ENCODE measurements around the gene GINS3.

GINS3 gene

GRCh38 chr16:58392215-58393137 is at the start of gene GINS3:
GINS3 (plus strand) TSS chr16:58392471; CDS start chr16:58392602, 131 bp downstream.
- in situ Hi-C loops (cut with MboI; ENCODE audit: low sequenced_read_pairs): no loop called here

GRCh38 chr16:58343562-58343961 is 48.7 kb upstream of the GINS3 start:
- in situ Hi-C loops (cut with MboI; ENCODE audit: low sequenced_read_pairs): loop anchor here (25.0 kb wide), 2 partner anchors 319 to 419 kb away; no protein-coding TSS in a partner anchor

GRCh38 chr16:58345574-58346354 is 46.5 kb upstream of the GINS3 start:
- in situ Hi-C loops (cut with MboI; ENCODE audit: low sequenced_read_pairs): loop anchor here (25.0 kb wide), 2 partner anchors 317 to 417 kb away; no protein-coding TSS in a partner anchor

DNA sequence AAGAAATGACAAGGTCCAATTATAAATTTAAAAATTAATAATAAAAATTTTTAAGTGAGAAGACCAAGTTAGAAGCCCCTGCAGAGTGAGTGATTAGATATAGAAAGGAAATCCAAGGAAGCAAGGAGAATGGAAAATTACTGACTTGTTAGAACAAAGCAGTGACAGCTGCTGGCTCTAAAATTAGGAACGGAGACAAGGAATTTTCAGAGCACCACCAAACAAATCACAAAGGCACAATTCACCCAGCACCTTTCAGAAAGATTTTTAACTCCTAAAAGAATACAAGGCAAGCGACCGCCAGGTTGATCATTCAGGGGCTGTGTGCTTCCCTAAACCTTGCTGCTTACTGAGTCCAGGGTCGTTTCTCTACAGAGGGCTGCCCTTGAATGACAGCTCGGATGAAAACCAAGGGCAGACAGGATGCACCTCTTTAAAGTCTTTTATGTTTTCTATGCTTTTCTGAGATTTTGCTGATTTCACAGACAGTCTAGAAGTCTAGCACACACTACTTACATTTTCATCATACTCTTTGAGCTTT is 45.4 kb upstream of the GINS3 start:
- in situ Hi-C loops (cut with MboI; ENCODE audit: low sequenced_read_pairs): loop anchor here (25.0 kb wide), 2 partner anchors 315 to 415 kb away; no protein-coding TSS in a partner anchor

- in situ Hi-C loops (cut with MboI; ENCODE audit: low sequenced_read_pairs): loop anchor here (25.0 kb wide), 2 partner anchors 313 to 413 kb away; no protein-coding TSS in a partner anchor
These were observed 43.3 kb upstream of the GINS3 start for GRCh38 chr16:58348986-58349385.

DNA sequence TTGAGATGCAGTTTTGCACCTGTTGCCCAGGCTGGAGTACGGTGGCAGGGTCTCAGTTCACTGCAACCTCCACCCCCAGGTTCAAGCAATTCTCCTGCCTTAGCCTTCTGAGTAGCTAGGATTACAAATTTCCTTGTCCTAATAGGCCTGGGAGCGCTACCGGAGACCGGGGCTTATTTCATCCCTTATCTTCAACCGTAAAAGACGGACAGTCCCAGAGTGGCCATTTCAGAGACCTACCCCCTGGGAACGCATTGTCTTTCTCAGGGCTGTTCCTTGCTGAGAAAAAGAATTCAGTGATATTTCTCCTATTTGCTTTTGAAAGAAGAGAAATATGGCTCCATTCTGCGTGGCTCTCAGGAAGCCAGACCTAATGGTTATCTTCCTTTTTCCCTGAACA is 39.6 kb upstream of the GINS3 start:
- in situ Hi-C loops (cut with MboI; ENCODE audit: low sequenced_read_pairs): no loop called here

- in situ Hi-C loops (cut with MboI; ENCODE audit: low sequenced_read_pairs): no loop called here
These were observed 32.1 kb upstream of the GINS3 start for GRCh38 chr16:58360041-58360634.

- in situ Hi-C loops (cut with MboI; ENCODE audit: low sequenced_read_pairs): no loop called here
These were observed 30.5 kb upstream of the GINS3 start for GRCh38 chr16:58361726-58362125.

- in situ Hi-C loops (cut with MboI; ENCODE audit: low sequenced_read_pairs): no loop called here
These were observed 28.4 kb upstream of the GINS3 start for GRCh38 chr16:58363746-58364393.

DNA sequence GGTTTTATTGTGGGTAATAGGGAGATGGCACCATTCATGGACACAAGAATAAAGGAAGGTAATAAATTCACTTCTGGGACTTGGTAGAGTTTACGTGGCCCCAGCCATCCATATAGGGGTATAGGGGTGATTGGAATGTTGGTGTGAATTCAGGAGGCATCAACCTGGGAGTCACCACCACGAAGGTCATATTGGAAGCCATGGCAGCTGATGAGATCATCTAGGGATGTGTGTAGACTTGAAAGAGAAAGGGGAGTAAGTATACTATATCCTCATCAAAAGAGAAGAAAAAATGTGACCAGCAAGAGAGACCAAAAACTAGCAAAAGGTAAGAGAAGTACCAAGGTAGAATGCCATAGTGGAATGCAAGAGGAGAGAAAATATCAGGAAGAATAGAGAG is 26.6 kb upstream of the GINS3 start:
- in situ Hi-C loops (cut with MboI; ENCODE audit: low sequenced_read_pairs): no loop called here

DNA sequence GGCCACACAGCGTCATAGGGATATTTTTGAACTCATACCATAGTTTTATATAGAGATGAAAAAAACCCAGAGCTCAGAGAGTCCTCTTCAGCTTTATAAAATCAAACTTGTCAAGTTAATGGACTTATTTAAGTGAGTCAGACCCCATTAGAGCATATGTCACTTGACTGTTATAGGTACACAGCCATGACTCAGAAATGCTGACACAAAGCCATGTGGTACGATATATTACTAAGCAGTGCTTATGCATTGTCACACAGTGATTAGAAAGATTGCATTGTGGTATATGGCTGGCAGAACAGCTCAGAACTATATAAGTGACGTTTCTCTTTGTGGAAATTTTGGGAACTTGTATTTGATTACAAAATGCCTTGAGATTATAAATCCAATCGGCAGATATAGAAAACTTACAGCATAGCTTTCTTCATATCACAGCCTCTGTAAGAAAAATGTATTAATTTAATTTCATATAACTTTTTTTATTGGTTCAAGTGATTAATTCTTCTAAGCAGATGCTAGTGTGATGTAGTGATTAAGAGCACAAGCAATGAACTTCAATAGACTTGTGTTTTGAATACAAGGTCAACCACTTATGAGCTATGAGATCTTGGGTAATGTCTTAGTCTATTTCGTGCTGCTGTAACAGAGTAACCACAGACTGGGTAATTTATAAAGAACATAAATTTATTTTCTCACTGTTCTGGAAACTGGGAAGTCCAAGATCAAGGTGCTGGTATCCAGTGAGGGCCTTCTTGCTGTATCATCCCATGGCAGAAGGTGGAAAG is 25.8 kb upstream of the GINS3 start:
- in situ Hi-C loops (cut with MboI; ENCODE audit: low sequenced_read_pairs): no loop called here

DNA sequence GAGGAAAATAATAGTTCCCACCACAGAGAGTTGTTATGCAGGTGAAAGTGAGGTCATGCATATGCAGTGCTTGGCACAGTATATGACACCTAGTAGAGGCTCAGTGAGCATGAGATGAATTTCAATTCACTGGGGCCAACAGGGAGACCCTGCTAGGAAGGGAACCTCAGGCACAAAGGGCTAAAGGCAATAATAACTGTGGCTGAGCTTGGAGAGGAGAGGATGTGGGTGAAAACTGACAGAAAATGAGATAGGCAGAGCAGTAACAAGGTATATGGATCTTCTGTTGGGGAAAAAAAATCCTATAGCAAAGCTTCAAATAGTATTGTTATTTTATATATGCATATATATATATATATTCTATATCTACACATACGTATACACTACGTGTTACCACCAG is 25.0 kb upstream of the GINS3 start:
- in situ Hi-C loops (cut with MboI; ENCODE audit: low sequenced_read_pairs): no loop called here

- in situ Hi-C loops (cut with MboI; ENCODE audit: low sequenced_read_pairs): no loop called here
These were observed 20.4 kb upstream of the GINS3 start for GRCh38 chr16:58371841-58372240.

DNA sequence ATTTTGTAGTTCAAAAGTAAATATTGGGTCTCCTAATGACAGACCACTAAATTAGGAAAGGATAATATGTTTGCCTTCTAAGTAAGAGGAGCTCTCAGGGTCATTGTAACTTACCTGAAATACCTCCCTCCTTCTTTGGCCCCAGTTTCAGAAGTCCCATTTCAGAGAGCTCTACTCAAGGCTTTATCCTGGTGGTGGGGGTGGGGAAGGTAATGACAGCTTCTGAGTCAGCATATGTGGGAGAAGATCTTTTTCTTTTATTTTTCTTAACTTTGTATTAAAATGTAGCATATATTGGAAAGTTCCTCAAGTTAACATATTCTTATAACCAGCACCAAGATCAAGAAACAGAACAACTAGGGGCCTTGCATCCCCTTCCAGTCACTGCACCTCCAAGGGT is 16.9 kb upstream of the GINS3 start:
- in situ Hi-C loops (cut with MboI; ENCODE audit: low sequenced_read_pairs): no loop called here

- in situ Hi-C loops (cut with MboI; ENCODE audit: low sequenced_read_pairs): no loop called here
These were observed 14.3 kb upstream of the GINS3 start for GRCh38 chr16:58377932-58378331.

GRCh38 chr16:58378401-58378800 is 13.9 kb upstream of the GINS3 start:
- in situ Hi-C loops (cut with MboI; ENCODE audit: low sequenced_read_pairs): no loop called here

DNA sequence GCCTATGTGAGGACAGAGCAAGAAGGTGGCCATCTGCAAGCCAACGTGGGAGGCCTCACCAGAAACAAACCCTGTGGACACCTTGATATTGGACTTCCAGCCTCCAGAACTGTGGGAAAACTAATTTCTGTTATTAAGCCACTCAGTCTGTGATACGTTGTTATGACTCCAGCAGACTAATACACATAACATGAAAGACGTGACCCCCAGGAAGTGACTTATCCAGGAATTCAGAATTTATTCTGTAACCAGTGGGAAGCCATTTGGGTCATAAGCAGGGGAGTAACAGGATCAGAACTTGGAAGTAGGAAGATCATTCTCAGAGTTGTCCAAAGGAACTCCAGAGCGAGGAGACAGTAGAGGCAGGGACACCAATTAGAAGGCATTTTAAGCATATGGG is 12.5 kb upstream of the GINS3 start:
- in situ Hi-C loops (cut with MboI; ENCODE audit: low sequenced_read_pairs): no loop called here

DNA sequence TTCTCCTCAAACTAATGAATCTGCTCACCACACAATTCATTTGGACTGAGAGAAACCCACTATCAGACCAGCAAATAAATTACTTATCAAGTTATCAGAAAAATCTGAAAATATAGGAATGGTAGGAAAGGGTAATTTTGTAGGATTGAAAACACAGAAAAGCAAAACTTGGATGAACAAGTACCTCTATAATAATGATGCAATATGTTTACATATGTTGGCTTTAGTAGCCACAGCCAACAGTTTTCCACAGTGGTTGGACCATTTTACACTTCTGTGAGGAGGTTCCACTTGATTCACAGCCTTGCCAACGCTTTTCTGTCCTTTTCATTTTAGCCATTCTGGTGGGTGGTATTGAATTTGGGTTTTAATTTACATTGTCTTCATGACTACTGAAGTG is 10.6 kb upstream of the GINS3 start:
- in situ Hi-C loops (cut with MboI; ENCODE audit: low sequenced_read_pairs): no loop called here

- in situ Hi-C loops (cut with MboI; ENCODE audit: low sequenced_read_pairs): no loop called here
These were observed 7.7 kb upstream of the GINS3 start for GRCh38 chr16:58384437-58385055.

All from HL-60/S4 (cell line).